ENCODE results near the gene LRRFIP2.
"Not testable (repeated sequence)": the region's sequence is repeated elsewhere in the genome, so short reads cannot be mapped to it uniquely, and the experiment has no call there.

Gene LRRFIP2

GRCh38 chr3:37054370-37054769 is 120.0 kb downstream of the LRRFIP2 start:
- DNase-seq = no peak

- no peak for DNase-seq
Observed at GRCh38 chr3:37053753-37054152, 120.6 kb downstream of the LRRFIP2 start.

GRCh38 chr3:37053337-37053736 is 121.0 kb downstream of the LRRFIP2 start:
- no peak for DNase-seq

DNA sequence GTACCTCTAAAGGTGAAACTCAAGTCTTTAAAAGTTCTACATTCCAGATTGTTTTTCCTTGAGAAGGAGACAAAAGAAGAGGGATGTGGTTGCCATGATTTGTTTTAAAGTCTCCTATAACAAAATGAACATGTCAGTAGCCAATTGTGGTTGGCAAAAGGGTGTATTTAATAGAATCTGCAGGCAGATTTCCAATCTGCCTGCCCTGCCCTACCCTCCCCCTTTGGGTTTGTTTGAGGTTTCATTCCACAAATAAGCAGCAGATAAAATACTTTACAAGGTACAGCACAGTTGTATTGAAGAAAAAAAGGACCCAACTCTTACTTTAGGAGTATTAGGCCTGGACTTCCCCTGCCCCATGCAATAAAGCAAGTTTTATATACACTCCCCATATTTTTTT is 121.5 kb downstream of the LRRFIP2 start:
- DNase-seq = no peak

DNA sequence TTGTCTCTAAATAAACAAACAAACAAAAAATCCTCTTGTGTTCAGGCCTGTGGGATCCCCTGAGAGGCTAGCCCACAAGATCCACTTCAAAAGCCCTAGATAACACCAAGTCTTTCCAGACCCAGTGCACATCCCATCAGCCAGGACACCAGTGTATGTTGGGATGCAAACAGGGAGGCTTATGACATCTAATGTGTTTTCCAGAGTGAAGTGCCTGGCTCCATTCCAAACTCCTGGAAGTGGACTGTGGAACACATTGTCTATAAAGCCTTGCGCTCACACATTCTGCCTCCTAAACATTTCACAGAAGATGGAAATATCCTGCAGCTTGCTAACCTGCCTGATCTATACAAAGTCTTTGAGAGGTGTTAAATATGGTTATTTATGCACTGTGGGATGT is 124.1 kb downstream of the LRRFIP2 start:
- DNase-seq = no peak

DNA sequence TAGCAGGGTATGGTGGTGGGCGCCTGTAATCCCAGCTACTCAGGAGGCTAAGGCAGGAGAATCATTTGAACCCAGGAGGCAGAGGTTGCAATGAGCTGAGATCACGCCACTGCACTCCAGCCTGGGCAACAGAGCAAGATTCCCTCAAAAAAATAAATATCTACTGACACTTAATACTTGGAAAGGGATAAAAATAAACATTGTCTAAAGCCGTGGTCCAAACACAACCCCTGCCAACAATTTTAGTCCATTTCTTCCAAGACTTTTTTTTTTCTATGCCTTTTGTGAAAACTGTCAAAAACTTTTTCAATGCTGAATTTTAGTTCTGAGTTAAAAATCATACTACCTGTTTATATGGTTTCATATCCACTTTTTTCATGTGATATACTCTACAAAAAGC is 131.7 kb downstream of the LRRFIP2 start:
- not testable (repeated sequence) for DNase-seq

DNA sequence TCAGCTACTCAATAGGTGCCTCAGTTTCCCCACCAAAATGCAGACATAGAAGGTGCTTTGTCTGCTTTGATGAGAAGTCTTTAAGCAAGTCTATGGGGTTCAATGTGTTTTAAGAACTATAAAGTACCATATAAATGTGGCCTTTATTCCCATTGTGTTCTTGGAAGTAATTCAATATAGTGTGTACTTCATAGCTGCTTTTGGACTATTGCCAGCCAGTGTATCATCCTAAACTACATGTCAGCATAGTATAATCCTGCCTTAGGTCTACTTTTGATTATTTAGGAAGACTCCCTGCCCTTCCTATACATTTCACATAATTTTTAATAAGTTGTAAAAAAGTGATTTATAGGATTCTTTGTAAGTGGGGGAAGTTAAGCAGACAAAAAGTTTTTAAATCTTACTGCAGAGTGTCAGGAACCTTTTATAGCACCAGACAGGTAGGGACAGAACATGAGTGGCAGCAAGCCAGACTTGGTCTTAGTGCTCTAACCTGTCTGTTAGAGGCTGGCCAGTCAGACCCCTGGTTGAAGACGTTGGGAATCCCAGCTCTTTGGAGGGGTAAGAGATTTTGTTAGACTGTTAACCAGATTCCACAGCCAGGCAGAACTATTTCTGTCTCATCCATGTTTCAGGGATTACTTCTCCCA is 132.7 kb downstream of the LRRFIP2 start:
- DNase-seq = no peak

DNA sequence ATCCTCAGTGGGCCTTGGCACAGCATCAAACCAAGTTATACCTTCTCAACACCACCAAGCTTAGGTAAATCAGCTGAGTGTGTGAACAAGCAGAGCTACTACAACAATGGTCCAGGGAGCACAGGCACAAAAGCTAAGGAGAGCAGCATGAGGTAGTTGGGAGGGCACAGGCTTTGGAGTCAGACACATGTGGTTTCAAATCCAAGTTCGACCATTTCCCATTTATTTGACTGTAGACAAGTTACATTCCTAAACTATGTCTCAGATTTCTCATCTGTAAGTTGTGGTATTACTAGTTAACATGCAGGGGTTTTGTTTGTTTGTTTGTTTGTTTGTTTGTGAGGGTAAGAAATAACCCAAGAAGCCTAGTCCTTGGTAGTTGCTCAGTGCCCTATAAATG is 134.2 kb downstream of the LRRFIP2 start:
- DNase-seq = no peak

GRCh38 chr3:37039161-37039846 is 135.1 kb downstream of the LRRFIP2 start:
- DNase-seq = no peak

- no peak for DNase-seq
Observed at GRCh38 chr3:37037352-37037751, 137.0 kb downstream of the LRRFIP2 start.

DNA sequence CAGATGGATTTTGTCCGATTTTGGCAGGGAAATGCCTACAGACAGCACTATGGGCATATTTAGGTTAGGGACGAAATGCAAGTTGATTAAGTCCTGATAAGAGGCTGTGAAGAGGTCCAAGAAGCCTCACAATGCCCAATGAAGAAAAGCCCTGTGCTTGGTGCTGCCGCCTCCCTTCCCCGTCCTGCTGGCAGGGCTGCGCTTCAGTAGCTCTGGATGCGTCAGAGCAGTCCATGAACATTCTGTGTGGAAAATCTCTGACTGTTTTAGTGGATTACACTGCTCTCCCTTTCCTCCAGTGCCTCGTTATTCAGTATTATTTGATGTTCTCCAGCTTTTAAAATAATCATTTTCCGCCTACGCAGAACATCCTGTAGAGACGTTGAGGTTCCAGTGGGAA is 141.4 kb downstream of the LRRFIP2 start:
- no peak for DNase-seq

DNA sequence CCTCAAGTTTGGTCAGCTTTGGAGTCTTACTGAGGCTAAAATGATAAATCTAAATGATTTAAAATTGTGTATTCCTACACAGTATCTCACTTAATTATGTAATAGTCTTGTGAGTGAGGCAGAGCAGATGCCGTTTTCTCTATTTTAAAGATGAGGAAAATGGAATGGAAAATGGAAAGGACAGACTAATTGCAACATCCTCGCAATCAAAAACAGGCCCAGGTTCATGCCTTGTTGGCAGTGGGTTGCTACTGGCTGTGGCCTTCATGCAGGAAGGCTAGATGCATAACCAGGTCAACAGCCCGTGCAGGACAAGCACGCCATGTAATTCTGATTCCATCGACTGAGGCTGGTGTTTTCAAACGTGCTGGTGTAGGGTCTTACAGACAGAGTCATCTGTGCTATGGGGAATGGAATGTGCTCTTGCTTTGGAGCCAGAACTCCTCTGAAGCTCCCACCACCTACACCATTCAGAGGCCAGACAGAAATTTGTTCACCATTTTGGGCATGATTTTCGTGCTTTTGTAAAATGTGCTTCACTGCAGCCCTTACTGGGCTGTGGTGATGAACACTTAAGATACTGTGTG is 143.2 kb downstream of the LRRFIP2 start:
- DNase-seq = no peak

DNA sequence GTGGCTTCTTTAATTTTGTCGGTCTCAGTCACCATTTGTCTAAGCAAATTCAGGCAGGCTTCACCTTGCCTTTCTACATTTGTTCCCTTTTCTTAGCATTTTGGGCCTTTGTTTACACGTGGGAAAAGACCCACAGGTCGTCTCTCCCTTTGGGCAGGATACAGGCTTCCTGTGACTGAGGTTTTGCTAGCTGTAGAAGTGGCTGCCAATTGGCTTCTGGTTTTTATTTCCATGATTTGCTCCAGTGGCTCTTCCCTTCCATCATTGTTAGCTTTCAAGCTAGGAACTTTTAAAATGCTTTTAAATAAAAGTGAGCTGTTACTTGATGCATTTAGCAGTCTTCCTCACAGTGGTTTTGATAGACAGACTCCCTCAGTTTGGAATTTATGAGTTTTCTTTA is 143.8 kb downstream of the LRRFIP2 start:
- DNase-seq = no peak

DNA sequence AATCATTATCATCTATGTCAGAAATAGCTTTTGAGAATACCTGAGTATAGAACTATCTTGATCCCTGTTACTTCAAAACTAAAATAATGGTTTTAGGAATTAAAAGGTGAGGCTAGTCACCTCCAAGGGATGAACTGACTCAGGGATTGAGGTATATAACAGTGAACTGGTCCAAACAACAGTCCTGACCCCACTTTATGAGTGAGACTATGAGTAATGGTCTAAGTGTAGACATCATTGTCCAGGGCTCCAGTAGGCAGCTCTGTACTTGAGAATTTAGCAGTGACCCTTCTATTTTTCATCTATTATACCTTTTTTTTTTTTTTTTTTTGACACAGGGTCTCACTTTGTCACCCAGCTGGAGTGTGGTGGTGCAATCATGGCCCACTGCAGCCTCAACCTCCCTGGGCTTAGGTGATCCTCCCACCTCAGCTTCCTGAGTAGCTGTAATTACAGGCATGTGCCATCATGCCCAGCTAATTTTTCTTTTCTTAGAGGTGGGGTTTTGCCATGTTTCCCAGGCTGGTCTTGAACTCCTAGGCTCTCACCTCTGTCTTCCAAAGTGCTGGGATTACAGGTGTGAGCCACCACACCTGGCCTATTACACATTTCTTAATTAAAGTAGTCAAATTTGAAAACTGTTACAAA is 144.7 kb downstream of the LRRFIP2 start:
- no peak for DNase-seq

DNA sequence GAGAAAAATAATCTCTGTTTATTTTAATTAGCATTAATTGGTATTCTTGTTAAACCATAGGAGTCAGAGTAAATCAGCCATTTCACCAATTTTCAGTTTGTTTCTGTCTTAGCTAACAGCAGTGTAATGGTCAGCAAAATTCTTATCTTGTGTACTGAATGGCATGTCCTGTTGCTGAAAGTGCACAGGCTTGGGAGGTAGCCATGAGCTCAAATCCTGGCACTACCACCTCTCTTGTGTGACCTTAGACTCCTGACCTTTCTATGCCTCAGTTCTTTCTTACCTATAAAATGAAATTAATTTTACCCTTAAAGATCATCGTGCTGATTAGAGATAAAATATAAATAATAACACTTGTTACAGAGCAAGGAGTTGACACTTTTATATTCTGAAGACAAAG is 145.3 kb downstream of the LRRFIP2 start:
- DNase-seq = no peak

- DNase-seq = no peak
Observed at GRCh38 chr3:37028329-37028728, 146.1 kb downstream of the LRRFIP2 start.

DNA sequence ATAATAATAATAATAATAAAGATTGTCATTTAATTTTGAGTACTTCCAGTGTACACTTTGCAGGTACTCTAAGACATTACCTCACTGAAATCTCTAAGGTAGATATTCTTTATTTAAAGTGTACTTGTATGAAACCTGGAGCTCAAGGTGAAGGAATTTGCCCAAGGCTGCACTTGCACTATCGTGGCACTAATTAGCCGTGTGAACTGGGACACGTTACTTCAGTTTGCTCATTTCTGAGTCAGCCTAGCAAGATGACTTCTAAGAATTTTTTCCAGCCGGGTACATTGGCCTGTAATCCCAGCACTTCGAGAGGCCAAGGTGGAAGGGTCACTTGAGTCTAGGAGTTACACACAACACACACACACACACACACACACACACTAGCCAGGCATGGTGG is 147.5 kb downstream of the LRRFIP2 start:
- DNase-seq = no peak

GRCh38 chr3:37025561-37026335 is 148.6 kb downstream of the LRRFIP2 start:
- DNase-seq = no peak

GRCh38 chr3:37024820-37025405 is 149.5 kb downstream of the LRRFIP2 start:
- no peak for DNase-seq

DNA sequence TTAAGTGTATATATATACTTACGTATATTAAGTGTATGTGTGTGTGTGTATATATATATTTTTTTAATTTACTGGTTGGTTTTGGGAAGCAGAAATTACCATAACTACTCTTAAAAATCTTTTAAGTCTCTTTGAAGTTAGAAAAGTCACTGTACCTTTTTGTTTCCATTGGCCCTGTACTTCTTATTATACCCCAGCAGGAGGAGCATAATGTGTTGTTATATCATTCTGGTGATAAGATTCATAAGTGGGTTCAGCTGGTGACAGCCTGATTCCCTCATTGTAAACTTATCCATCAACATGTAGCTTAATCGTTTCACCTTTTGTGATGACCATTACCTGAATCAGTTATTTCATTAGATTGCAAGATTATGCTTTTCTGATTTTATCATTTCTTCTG is 150.3 kb downstream of the LRRFIP2 start:
- DNase-seq = no peak

DNA sequence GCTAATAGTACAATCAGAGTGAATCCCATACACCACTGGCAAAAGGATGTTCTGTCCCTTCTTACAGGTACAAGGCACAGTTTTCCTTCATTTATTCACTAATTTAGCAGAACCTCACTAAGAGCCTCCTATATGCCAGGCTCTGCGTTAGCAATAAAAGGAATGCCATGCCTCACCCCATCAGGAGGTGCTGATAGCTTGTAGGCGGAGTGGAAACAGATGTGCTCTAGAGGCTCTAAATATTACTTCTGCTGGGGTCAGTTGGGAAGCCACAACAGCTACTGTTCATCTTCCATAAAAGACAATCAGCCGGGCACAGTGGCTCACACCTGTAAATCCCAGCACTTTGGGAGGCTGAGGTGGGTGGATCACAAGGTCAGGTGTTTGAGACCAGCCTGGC is 156.7 kb downstream of the LRRFIP2 start:
- no peak for DNase-seq

- no peak for DNase-seq
Observed at GRCh38 chr3:37016903-37017302, 157.5 kb downstream of the LRRFIP2 start.

DNA sequence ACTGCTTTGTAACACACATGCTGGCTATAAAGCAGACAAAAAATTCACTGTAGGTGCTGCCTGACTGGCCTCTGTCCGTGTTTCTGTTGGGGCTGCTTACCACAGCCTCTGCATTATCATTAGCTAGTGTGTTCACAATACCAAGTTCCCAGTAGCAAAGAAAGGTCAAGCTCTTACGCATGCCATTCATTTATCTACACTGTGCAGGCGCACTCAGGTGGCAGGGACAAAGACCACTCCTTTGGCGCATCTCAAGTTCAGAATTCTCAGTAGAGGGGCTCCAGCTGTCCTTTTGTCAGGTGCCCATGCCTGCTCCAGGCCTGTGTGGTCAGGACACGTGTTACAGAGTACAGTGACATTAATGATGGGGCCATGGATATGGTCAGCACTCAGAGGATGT is 158.7 kb downstream of the LRRFIP2 start:
- DNase-seq = no peak
